LNCaP clone FGC (cell line): Measurements from ENCODE around the gene SPIB.
"Not testable (repeated sequence)": the region's sequence is repeated elsewhere in the genome, so short reads cannot be mapped to it uniquely, and the experiment has no call there.

Experiments used
- DNase-seq: peaks from one replicate; pipeline ENCODE4 v3.0.0-alpha.2; 2011; ENCODE audit warnings: low read depth
- H3K4me3 ChIP-seq: 2 replicates; pipeline ENCODE4 v1.5.1; 2011; ENCODE audit warnings: mild to moderate bottlenecking, low read depth, low read length, control low read depth
- TF ChIP-seq, protein P1 (sequence below): IDR thresholded peaks from 2 replicates; pipeline ENCODE4 v1.5.1; 2012; ENCODE audit warnings: mild to moderate bottlenecking; ENCODE audit not compliant: control insufficient read depth, insufficient read depth; ENCODE audit errors: extremely low read depth

Gene SPIB

DNA sequence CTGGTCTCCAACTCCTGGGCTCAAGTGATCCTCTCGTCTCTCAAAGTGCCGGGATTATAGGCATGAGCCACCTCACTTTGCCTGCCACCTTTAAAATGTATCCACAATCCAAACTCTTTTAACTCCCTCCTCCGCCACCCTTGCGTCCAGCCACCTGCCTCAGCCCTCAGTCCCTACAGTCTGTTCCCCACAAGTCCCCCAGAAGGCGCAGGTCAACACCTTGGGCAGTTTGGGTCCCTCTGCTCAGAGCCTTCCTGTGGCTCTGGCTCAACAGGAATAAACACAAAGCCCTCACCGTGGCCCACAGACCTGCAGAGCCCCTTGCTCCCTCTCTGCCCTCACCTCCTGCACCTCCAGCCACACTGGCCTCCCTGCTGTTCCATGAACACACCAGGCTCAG, 50.1 kb downstream of the SPIB start:
- TF ChIP-seq, protein P1, sequence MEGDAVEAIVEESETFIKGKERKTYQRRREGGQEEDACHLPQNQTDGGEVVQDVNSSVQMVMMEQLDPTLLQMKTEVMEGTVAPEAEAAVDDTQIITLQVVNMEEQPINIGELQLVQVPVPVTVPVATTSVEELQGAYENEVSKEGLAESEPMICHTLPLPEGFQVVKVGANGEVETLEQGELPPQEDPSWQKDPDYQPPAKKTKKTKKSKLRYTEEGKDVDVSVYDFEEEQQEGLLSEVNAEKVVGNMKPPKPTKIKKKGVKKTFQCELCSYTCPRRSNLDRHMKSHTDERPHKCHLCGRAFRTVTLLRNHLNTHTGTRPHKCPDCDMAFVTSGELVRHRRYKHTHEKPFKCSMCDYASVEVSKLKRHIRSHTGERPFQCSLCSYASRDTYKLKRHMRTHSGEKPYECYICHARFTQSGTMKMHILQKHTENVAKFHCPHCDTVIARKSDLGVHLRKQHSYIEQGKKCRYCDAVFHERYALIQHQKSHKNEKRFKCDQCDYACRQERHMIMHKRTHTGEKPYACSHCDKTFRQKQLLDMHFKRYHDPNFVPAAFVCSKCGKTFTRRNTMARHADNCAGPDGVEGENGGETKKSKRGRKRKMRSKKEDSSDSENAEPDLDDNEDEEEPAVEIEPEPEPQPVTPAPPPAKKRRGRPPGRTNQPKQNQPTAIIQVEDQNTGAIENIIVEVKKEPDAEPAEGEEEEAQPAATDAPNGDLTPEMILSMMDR: no peak
- H3K4me3 ChIP-seq: no peak overlapping the region
- DNase-seq: no peak

DNA sequence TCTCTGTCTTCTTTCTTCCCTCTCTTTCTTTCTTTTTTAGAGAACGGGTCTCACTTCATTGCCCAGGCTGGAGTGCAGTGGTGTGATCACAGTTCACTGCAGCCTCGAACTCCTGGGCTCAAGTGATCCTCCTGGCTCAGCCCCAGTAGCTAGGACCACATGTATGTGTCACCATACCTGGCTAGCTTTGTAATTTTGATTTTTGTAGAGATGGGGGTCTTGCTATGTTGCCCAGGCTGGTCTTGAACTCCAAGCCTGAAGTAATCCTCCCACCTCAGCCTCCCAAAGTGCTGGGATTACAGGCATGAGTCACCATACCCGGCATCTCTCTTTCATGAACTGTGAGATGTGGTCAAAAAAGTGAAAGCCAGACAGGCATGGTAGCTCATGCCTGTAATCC, 54.6 kb downstream of the SPIB start:
- not testable (repeated sequence) for H3K4me3 ChIP-seq, DNase-seq

DNA sequence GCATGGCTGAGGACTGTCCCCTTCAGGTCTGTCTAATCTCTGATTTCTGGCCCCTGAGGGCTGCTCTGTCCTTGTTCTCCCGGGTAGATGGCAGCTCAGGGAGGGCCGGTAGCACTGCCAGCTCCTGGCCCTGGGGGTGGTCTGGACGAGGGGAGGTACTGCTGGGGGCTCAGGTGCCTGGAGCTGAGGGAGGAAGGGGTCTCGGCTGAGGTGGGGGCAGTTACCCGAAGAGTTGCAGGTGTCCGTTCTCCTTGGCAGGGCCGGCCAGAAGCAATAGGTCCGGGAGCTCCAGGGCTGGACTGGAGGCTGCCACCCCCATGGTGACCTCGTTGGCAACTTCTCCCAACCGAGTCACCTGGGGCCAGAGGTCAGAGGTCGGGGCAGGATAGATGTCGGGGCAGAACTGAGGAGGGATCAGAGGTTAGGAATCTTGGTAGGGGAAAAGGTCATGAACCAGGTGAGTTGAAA, 56.4 kb downstream of the SPIB start:
- no peak overlapping the region for H3K4me3 ChIP-seq
- DNase-seq: no peak
- TF ChIP-seq, protein P1: no peak

- no peak for DNase-seq
- no peak overlapping the region for H3K4me3 ChIP-seq
- TF ChIP-seq, protein P1: no peak
These were observed 57.0 kb downstream of the SPIB start for GRCh38 chr19:50475736-50476223.

- H3K4me3 ChIP-seq: peak within 1 kb of the TSS; percentile 80
- TF ChIP-seq, protein P1: no peak
- peak; percentile 86 for DNase-seq
These were observed 57.6 kb downstream of the SPIB start, which contains the start of the genes EMC10 and GARIN5A for GRCh38 chr19:50476224-50476906. TSS of gene EMC10 (plus strand) at chr19:50476507. CDS start at chr19:50476545, 38 bp downstream. TSS of gene GARIN5A (minus strand) at chr19:50476848. CDS start at chr19:50476388, 460 bp downstream.

GRCh38 chr19:50476907-50477238, 58.1 kb downstream of the SPIB start:
- TF ChIP-seq, protein P1: no peak
- H3K4me3 ChIP-seq: peak overlapping the region; percentile 80
- DNase-seq: no peak

- DNase-seq: no peak
- peak overlapping the region; percentile 80 for H3K4me3 ChIP-seq
- TF ChIP-seq, protein P1: no peak
These were observed 59.2 kb downstream of the SPIB start for GRCh38 chr19:50477751-50478515.
